NCI-H146 treated with DMSO at 0.1 percent for 48 hours (cell line): ENCODE measurements around the gene RBM17.
"Not testable (repeated sequence)": the region's sequence is repeated elsewhere in the genome, so short reads cannot be mapped to it uniquely, and the experiment has no call there.

Experiments
- DNase-seq: peaks from one replicate; lab custom pipeline; 2025; ENCODE audit not compliant: unreplicated experiment; lab: John Stamatoyannopoulos, UW

RBM17 gene, protein sequence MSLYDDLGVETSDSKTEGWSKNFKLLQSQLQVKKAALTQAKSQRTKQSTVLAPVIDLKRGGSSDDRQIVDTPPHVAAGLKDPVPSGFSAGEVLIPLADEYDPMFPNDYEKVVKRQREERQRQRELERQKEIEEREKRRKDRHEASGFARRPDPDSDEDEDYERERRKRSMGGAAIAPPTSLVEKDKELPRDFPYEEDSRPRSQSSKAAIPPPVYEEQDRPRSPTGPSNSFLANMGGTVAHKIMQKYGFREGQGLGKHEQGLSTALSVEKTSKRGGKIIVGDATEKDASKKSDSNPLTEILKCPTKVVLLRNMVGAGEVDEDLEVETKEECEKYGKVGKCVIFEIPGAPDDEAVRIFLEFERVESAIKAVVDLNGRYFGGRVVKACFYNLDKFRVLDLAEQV

DNA sequence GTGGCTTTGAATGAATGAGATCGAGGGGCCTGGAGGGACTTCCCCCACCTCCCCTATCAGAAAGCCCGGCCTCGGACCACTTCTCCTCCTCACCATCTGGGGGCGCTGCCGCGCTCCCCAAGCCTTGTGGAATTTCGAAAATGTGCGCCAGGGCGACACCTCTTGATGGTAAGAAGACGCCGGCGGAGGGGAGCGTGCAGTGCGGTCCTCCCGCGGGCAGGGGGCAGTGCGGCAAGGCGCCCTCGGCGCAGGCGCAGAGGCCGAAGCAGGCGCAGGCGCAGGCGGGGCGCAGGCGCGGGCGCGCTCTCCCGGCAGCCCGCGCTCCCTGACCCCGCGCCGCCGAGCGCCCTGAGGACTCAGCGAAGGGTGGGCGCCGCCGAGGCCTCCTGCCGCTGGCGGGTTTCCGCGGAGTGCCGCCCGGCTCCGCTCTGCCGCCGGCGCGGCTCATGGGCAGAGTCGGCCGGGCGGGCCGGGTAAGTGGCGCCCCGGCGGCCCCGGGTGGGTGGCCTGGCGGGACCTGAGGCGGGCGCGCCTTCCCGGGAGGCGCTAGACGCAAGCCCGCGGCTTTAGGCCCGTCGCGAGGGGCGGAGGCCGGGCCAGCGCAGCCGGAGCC is at the start of gene RBM17:
RBM17 (plus strand) TSS at position 314 of the 613 bp plus-strand sequence. CDS start 8,032 bp downstream, outside the sequence.
- peak; percentile 94 for DNase-seq

DNA sequence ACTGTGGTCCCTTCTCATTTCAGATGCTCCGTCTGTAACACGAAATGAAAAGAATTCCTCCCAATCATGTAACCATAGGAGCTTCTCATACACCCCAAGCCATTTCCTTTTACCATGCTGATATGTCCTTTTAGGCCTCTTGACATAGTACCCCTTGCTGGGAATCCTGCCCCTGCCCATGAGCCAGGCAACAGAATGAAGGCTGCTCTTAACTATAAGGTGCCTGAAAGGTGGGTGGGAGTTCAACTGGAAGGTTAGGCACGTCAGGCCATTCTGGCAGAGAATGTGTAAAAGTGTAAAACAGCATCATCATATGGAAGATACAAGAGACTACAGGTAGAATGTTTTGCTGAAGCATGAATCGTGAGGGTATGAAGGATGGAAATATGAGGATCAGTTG is 49.1 kb upstream of the RBM17 start:
- no peak for DNase-seq

DNA sequence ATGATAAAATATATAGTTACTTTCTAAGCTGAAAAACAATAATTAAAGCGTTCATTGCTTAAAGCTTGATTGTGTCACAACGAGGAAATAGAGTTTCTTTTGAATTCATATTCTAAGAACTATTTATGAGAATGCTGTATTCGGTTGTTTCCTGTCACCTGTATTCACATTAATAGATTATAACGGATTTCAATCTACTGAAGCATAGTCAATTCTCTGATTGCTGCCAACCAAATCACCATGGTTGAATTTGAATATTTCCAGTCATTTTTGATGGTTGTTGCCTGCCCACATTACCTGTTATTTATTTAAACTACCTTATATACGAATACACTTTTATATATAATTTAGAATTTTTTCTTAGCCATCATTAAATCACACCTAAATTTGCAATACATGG is 48.6 kb upstream of the RBM17 start:
- no peak for DNase-seq

DNA sequence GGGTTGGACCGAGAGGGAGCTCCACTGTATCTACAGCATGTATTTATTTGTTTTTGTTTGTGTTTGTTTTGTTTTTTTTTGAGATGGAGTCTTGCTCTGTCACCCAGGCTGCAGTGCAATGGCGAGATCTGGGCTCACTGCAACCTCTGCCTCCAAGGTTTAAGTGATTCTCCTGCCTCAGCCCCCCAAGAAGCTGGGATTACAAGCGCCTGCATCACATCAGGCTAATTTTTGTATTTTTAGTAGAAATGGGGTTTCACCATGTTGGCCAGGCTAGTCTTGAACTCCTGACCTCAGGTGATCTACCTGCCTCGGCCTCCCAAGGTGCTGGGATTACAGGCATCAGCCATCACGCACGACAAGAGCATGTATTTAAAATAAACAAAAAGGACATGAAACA is 45.5 kb upstream of the RBM17 start:
- DNase-seq = not testable (repeated sequence)

DNA sequence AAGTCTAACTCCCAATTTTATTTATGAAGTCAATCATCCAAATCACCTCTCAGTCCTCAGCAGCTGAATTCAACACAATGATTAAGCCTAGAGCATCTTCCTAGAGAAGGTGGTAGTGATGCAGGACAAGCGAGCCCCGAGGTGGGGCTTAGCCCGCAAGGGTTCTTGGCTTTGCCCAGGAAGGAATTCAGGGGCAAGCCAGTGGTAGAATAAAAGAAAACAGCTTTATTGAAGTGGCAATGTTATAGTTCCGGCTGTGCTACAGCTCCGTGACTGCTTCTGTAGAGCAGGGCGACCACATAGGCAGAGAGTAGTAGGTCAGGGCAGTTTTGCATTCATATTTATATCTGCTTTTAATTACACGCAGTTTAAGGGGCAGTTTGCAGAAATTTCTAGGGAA is 44.8 kb upstream of the RBM17 start:
- DNase-seq = no peak

DNA sequence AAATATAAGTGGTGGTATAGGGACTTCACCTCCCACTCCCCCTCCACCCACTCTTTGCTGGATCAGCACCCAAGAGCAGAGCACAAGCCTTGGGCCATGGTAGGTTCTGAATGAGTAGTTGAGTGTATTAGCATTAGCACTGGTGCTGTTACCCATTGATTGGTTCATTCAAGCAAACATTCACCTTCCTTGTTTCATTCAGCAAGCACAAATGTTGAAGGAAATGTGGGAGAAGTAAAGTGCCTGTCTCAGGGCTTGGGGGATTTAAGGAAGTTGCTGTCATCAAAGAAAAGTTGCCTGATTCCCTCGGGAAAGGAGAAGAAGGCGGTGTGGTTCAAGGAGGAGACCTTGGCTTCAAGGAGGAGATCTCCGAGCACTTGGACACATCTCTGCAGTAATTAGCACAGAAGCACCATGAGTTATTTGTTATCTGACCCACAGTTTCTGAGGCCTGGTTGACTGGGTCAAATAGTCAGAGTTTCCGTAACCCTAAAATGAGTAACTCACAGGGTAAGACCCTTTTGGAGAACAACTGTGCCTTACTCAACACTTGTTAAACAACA is 44.0 kb upstream of the RBM17 start:
- DNase-seq = no peak

DNA sequence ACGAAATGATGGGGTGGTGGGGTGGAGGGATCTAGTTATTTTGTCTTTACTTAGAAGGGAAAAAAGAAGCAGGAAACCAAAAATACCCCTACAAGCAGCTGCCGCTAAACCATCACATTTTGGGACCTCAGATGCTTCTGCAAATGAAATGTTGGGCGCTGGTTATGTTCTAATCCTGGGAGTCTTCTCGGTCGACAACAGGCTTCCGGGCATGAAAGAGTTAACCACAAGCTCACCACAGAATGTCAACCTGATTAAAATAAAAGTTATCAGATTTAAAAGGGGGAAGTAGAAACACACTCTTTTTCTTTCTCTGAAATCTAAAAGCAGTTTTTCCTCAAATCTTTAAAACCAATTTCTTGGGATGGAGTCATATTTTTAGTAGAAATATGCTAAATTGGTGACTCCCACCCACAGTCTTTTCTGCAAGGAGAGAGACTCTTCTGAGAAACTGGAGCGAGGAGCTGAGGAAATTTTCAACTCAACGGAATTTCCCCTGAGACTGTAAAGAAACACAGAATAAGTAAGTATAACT is 43.5 kb upstream of the RBM17 start:
- DNase-seq = no peak

DNA sequence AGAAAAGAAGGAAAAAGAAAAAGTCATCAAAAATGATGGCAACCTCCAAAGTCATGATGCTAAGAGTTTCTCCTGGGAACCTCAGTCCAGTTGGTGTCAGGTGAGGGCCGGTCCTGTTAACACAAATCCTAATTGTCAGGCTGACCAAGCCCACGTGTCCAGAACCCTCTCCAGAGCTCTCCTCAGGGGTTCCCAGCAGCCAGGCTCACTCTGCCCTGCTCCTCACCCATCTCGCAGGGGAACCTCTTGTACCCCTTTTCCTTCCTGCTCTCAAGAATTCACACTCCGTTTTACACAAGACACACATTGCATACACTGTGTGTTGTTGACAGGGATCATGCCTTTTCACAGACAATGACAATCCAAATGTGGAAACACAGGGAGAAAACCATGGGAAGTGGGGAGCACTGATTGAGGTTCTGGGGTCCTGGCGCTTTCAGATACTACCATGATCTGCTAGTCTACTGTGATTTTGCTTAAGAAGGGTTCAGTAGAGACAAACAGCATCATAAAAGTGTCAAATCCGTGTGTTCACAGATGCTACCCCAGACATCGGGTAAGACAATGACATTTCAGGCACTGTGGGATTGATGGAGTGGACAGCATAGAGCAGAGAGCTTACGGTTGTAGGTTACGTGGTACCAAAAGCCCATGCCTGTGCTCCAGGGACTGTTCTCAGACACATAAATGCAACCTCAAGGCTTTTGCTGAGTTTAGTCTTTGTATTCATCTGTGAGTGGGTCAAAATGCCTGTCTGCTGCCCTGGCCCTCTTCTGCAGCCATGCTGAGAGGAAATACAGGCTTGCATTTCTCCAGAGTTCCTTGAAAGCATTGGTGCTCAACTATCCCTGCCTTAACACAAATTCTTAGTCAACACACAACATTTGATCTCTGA is 42.7 kb upstream of the RBM17 start:
- DNase-seq = no peak

DNA sequence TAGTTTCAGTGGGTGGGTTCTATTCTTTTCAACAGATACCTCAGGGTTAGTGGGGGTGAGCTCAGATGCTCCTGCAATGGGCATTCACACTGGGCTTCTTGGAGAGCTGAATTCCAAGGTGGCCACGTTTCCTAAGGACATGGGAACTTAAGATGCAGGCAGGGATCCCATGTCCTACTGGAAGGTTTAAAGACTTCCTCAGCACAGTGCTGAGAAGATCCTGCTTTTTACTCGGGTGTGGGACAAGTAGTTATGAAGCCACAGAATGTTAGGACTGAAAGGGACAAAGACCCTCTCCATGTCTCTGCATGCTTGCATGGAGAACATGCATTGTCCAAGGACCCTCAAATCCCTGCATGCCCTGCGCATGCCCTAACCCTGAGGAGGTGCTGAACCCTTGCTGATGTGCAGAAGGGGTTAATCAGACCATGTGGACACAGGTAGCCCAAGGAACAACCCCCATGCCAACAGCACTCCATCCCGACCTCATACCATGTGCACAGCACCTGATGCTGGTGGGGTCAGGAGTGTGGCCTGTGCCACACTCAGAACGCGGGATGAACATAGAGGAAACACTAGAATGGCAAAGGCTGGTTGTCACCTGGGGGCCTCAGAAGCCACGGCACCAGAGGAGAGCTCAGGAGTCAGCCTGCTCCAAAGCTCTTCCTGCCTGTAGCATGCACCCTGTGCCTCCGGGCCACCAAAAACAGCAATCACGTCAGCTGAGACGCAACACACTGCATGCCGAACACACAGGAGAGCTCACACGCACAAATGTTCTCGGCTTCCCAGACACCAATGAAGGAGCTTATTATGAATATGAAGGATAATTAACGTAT is 41.8 kb upstream of the RBM17 start:
- DNase-seq = no peak

DNA sequence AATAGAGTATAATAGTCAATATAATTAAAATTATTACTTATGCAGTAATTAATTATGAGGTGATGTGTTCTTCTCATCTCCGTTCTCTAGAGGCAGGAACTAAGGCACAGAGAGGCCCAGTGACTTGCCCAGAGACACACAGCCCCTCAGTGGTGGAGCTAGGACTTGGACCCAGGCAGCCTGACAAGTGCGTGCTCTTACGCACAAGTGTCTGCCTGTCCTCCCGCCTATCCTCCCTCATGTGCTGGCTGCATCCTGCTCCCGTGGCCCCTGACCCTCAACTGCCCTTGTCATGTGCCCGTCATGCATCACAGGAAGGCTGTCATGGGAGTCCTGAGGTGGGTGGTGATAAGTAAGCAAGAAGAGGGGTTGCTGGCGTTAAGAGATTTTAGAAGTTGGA is 41.0 kb upstream of the RBM17 start:
- no peak for DNase-seq

DNA sequence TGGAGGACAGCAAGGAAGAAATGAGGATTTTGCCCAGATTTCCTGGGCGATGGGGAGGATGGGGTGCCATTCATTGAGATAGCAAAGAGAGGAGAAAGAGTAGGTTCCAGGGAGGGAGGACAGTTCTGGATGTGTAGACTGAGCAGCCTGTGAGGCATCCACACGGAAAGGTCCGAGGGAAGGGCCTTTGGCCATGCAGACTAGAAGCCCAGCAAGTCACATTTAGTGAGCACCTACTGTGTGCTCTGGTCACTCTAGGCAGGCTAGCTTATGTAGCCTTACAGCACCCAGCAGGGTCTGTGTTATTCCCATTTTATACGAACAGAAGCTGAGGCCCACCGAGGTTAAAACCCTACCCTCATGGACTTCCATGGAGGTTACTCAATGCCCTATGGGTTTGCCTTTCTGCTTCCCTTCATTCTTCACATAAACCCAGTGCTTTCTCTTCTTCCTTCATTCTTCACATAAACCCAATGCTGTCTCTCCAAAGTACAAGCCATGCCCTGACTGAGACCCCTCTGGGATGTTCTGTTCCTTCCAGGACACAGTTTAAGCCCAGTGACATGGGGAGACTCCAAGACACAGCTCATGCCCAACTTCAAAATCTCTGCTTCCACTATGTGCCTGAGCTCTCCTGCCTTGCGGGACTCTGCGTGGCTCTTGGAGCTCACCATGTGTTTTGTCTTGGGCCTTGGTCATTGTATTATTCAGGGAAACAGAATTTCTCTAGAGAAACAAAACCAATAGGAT is 40.4 kb upstream of the RBM17 start:
- no peak for DNase-seq

DNA sequence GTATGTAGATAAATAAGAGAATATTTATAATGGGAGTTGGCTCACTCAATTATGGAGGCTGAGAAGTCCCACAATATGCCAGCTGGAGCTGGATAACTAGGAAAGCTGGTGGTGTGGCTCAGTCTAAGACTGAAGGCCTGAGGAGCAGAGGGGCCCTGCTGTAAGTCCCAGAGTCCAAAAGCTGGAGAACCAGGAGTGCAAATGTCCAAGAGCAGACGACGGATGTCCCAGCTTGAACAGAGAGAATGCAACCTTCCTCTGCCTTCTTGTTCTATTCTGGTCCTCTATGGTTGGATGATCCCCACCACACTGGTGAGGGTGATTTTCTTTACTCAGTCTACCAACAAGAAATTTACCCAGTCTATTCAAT is 39.8 kb upstream of the RBM17 start:
- no peak for DNase-seq

DNA sequence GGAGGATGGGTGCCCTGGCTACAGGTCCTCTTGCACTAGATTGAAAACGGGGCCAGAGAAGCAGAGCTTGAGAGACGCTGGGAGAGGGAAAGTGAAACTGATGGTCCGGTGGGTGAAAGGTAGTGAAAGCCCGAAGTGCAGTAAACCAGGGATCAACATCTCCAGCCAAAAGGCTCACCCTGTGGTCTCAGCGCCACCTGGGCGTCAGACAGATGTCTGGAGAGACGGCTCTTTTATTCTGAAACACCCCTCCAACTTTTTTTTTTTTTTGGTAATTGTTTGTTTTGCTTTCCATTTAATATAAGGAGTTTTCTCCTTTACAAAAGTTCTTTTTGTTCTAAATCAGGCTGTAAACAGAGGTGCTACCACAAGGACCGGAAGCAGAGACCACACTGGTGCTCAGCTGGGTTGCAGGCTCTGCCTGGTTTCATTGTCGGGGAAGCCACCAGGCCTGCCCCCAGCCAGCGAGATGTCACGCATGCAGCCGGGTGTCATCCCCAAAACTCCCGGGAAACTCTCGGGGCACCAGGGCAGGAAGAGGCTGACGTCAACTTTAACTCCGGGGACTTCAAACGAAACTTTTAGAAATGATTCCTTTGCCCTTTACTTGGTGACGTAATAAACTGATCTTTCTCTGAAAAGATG is 37.9 kb upstream of the RBM17 start:
- no peak for DNase-seq

DNA sequence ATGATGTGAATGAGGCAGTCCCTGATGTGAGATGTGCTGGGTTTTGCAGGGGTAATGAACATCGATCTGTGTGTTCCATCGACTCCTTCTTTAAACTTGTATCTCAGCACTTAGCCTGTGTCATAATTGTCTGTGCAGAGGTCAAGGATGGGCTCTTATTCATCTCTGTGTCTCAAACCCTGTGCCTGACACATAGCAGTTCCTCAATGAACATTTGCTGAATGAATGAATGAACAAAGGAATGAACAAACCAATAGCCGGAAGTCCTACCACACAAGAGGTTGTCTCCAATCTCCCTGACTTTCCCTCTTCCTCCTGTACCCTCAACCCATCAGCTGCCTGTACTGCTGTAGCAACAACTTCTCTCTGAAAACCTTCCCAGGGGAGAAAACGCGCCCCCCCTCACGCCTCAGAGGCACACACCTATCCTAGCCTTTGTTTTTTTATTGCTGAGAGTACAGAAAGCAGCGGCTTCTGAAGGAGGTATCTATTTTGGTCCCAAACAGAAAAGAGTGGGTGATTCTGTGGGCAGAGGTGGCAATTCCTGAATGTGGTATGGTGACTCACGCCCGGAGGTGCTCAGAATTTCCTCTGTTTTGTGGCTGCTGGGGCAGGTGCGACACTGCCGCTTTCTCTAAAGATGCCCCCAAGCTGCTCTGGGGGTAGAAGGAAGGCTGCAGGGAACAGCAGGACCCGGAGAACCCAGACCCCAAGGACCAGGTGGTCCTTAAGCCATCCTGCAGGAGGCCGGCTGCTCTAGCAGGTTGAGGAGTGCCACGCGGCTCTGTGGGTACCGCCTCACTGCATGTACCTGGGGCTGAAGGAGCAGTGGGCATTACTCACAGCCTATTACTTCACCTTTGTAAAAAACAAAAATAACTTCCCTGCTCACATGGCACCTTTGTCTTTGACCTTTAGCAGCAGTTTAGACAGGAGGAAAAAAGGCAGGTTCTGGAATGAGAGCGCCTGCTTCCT is 36.3 kb upstream of the RBM17 start:
- DNase-seq = no peak

DNA sequence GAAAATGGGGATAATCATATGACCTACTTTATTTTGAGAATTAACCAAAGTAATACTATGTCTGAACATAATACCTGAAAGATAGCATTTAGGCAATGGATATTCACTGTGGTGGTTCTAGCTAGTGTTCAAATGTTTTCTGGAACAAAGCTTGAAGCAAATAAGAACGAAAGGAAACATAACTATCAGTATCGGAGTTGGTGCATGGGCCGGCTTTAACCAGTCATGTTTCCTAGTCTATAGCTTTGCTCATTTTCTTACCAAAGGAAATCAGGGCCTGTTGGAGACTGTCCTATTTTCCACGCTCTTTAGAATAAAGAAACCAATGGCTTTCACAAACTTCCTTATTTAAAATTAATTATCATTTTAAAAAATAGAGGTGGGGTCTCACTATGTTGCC is 35.5 kb upstream of the RBM17 start:
- no peak for DNase-seq

DNA sequence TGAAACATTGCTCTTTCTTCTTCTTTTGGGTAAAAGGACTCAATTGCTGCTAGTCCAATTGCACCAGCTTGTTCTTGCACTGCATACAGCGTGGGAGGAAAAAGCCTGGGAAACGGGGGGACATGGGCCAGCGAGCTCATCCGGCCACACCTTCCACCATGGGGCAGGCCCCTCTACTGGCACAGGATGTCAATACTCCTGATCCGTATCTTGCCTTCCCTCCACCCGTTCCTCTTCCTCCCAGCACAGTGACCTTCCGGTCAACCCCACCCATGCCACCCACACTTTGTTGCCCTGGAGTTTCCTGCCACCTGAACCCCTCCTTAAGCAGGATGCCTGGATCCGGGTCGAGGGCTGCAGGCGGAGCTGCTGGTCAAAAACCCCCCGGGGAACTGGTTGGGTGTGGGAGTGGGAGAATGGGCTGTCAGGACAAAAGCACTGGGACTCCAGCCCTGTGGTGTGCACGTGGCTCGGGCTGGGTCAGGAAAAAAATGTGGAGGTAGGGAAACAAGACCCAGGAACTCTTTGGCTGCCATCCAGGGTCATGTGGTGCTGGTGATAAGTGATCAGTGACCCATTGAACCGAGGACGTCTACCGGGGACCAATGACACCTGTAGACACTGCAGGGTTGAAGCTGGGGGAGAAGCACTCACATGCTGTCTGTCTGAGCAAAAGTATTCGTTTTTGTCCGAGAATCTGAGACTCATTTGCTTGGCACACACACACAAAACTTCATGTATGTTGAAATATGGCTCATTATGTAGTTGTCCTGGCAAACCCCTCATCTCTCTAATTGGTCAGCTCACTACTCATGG is 34.8 kb upstream of the RBM17 start:
- DNase-seq = peak; percentile 66

DNA sequence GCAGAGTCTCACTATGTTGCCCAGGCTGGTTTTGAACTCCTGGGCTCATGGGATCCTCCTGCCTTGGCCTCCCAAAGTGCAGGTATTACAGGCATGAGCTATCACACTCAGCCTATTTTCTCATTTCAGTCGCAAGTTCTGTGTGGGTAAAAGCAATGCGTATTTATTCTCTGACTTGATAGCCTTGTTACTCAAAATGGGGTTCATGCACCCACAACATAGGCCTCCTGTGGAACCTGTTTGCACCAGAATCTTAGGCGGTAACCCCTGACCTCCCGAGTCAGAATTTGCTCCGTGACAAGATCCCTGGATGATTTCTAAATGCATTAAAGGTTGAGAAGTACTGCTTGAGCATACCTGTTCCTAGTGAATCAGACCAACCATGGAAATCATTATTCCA is 34.0 kb upstream of the RBM17 start:
- no peak for DNase-seq
